ENCODE results near the gene MTCL1.

The MTCL1 gene

GRCh38 chr18:8713691-8714090 lies 8.3 kb downstream of the MTCL1 start:
- no peak for DNase-seq (ENCODE audit: low spot score)

- no peak for DNase-seq (ENCODE audit: low spot score)
Measured at GRCh38 chr18:8715599-8715998, 10.2 kb downstream of the MTCL1 start.

- DNase-seq (ENCODE audit: low spot score): no peak
Measured at GRCh38 chr18:8717011-8717770, 11.8 kb downstream of the MTCL1 start.

GRCh38 chr18:8718401-8718913 lies 13.1 kb downstream of the MTCL1 start:
- DNase-seq (ENCODE audit: low spot score): no peak

GRCh38 chr18:8719192-8719591 lies 13.8 kb downstream of the MTCL1 start:
- DNase-seq (ENCODE audit: low spot score): no peak

GRCh38 chr18:8720141-8720540 lies 14.8 kb downstream of the MTCL1 start:
- no peak for DNase-seq (ENCODE audit: low spot score)

GRCh38 chr18:8721094-8721669 lies 15.8 kb downstream of the MTCL1 start:
- DNase-seq (ENCODE audit: low spot score): no peak

GRCh38 chr18:8721716-8722115 lies 16.4 kb downstream of the MTCL1 start:
- no peak for DNase-seq (ENCODE audit: low spot score)

- no peak for DNase-seq (ENCODE audit: low spot score)
Measured at GRCh38 chr18:8722946-8723820, 17.8 kb downstream of the MTCL1 start.

GRCh38 chr18:8724452-8724851 lies 19.1 kb downstream of the MTCL1 start:
- no peak for DNase-seq (ENCODE audit: low spot score)

GRCh38 chr18:8726281-8726680 lies 20.9 kb downstream of the MTCL1 start:
- DNase-seq (ENCODE audit: low spot score): no peak

- no peak for DNase-seq (ENCODE audit: low spot score)
Measured at GRCh38 chr18:8726963-8727705, 21.8 kb downstream of the MTCL1 start.

- DNase-seq (ENCODE audit: low spot score): no peak
Measured at GRCh38 chr18:8730080-8730827, 24.9 kb downstream of the MTCL1 start.

GRCh38 chr18:8732442-8733360 lies 27.3 kb downstream of the MTCL1 start:
- no peak for DNase-seq (ENCODE audit: low spot score)

GRCh38 chr18:8734496-8734895 lies 29.1 kb downstream of the MTCL1 start:
- DNase-seq (ENCODE audit: low spot score): no peak

GRCh38 chr18:8735274-8735673 lies 29.9 kb downstream of the MTCL1 start:
- DNase-seq (ENCODE audit: low spot score): no peak

- DNase-seq (ENCODE audit: low spot score): no peak
Measured at GRCh38 chr18:8741117-8741516, 35.8 kb downstream of the MTCL1 start.

GRCh38 chr18:8741532-8741931 lies 36.2 kb downstream of the MTCL1 start:
- DNase-seq (ENCODE audit: low spot score): no peak

GRCh38 chr18:8742387-8743361 lies 37.3 kb downstream of the MTCL1 start:
- DNase-seq (ENCODE audit: low spot score): peak; percentile 15

All from CD4-positive, alpha-beta T cell treated with Interleukin-6 at 100 ng/mL for 8 hours (primary cell).